Vagina (tissue), 2 donors: ENCODE data around the gene AP2M1. TPM values are rescaled to one million over a fixed set of nuclear protein-coding genes. Genes with fewer than 3 reads are reported as not detected.

Experiments
- DNase-seq, 2 donors: peaks; one replicate each; pipeline ENCODE4 v3.0.0-alpha.2; 2017; ENCODE audit errors: extremely low spot score in 2 of 2
- H3K27ac ChIP-seq: fragments of 200-600 bp; sonication (generic); one replicate; pipeline ENCODE4 v1.5.1; 2019
- H3K27me3 ChIP-seq: fragments of 200-600 bp; sonication (generic); one replicate; pipeline ENCODE4 v1.5.1; 2019
- H3K36me3 ChIP-seq, 2 donors: fragments of 200-600 bp; sonication (generic); one replicate each; pipeline ENCODE4 v1.5.1; 2017 to 2019
- H3K4me1 ChIP-seq: fragments of 200-600 bp; sonication (generic); one replicate; pipeline ENCODE4 v1.5.1; 2019
- H3K4me3 ChIP-seq, 2 donors: fragments of 200-600 bp; sonication (generic); 1 replicate in 1 of 2; 2 replicates in 1 of 2; pipeline ENCODE4 v1.5.1; 2016 to 2019
- H3K9me3 ChIP-seq: fragments of 200-600 bp; sonication (generic); one replicate; pipeline ENCODE4 v1.5.1; 2019
- POLR2A ChIP-seq, 2 donors: fragments of 450-650 bp; IDR thresholded peaks; one replicate each; pipeline ENCODE4 v1.6.1; 2017; ENCODE audit warnings: antibody characterized with exemption in 2 of 2, mild to moderate bottlenecking in 2 of 2, moderate library complexity in 2 of 2
- POLR2AphosphoS5 ChIP-seq, 2 donors: sonication (generic); formaldehyde crosslinking; IDR thresholded peaks; one replicate each; pipeline ENCODE4 v1.9.0; 2017; ENCODE audit warnings: antibody characterized with exemption in 2 of 2, mild to moderate bottlenecking in 2 of 2, low read depth in 1 of 2; ENCODE audit not compliant: insufficient read depth in 1 of 2
- intact Hi-C: fragments of 100-400 bp; cut with DNase I; formaldehyde crosslinking; loops from one replicate; pipeline ENCODE4 v1.15.1; 2023
- total RNA-seq: library from RNA; depleted of rRNA; stranded (reverse); fragments of >200 nt; gene quantifications from one replicate; pipeline ENCODE4 v1.2.3, GENCODE V29; 2016
- TF ChIP-seq, protein P1 (sequence below), 3 experiments: fragments of 450-650 bp in 2 of 3; fragments of 200-600 bp in 1 of 3; sonication (generic) in 1 of 3; IDR thresholded peaks; one replicate each; pipeline ENCODE4 v1.5.1; 2017 to 2019; ENCODE audit warnings: antibody characterized with exemption in 3 of 3, mild to moderate bottlenecking in 2 of 3, moderate library complexity in 2 of 3

AP2M1 gene
- total RNA-seq, 1 donor from 2014 or later, result 223 TPM

DNA sequence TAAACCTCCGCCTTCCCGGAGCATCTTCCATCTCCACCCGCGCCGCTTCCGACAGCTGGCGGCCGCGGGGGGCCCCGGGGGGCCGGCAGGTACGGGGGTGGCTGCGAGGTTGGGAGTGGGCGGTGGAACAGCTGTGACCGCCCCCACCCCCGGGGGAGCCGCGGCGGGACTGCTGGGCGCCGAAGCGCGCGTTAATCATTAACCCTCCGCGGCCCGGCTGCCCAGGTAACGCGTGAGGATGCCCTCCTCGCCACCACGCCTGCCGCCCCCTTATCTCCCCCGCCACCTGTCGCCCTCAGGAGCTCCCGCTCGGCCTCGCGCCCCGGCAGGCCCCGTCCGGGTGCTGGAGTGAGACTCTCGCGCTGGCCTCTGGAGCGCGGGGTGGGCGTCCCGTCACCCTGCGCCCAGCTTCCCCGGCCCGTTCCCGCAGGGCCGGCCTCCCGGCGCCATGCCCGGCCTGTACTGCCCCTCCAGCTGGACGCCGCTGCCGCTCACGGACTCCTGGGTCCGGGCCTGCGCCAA, 55.5 kb downstream of the AP2M1 start:
- Histone ChIP-seq H3K9me3 (no peaks in the 10 kb centered on the region), H3K27me3 (peaks cover 23% of the 10 kb centered on the region), H3K27ac (no peak overlapping the region), H3K4me3 (peak overlapping the region; percentile 44 to 47), H3K36me3 (no peaks in the 10 kb centered on the region), H3K4me1 (peaks cover 19% of the 10 kb centered on the region)
- no peak for DNase-seq
- TF ChIP-seq POLR2A (IDR thresholded peaks at IDR 0.05), result no peak
- TF ChIP-seq POLR2AphosphoS5 (IDR thresholded peaks at IDR 0.05; ENCODE audit: insufficient read depth in 1 of 2, low read depth in 1 of 2), result no peak
- TF ChIP-seq, protein P1, sequence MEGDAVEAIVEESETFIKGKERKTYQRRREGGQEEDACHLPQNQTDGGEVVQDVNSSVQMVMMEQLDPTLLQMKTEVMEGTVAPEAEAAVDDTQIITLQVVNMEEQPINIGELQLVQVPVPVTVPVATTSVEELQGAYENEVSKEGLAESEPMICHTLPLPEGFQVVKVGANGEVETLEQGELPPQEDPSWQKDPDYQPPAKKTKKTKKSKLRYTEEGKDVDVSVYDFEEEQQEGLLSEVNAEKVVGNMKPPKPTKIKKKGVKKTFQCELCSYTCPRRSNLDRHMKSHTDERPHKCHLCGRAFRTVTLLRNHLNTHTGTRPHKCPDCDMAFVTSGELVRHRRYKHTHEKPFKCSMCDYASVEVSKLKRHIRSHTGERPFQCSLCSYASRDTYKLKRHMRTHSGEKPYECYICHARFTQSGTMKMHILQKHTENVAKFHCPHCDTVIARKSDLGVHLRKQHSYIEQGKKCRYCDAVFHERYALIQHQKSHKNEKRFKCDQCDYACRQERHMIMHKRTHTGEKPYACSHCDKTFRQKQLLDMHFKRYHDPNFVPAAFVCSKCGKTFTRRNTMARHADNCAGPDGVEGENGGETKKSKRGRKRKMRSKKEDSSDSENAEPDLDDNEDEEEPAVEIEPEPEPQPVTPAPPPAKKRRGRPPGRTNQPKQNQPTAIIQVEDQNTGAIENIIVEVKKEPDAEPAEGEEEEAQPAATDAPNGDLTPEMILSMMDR (IDR thresholded peaks at IDR 0.05), result no peak
- intact Hi-C loops, result no loop called here

DNA sequence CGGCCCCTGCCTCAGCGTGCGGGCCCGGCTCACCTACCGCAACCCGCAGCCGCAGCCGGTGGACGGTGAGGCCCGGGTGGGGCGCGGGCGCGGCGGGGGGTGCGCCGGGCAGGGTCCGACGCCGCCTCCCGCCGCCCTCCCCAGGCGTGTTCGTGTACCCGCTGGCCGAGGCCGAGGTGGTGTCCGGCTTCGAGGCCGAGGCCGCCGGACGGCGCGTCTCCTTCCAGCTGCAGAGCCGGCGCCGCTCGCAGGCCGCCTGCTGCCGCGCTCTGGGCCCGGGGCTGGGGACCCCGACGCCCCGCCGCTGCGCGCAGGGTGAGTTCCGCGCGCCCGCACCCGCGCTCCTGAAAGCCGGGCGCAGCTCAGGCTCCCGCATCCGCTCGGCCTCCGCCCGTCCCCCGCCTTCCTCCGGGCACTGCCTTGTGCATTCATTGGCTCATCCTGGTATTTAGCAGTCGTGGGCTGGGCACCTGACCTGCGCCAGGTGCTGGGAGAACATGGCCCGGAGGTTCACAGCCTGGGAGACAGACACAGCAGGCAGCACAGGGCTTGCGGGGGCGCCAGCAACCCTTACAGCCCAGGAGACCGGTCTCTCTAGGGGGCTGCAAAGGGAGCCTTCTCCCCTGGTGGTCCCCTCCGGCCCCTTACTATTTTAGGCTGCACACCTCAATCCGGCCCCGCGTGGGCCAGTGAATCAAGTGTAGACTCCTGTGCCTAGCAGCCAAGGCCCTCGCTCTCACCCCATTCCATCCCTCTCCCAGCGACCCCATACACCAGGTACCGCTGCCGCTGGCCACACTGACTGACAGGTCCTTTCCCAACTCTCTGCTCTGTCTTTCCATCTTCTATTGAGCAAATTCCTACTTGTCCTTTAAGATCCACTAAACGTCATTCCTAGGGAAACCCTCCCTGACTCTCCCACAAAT, 56.2 kb downstream of the AP2M1 start:
- intact Hi-C loops, result no loop called here
- H3K4me3 ChIP-seq, result peak overlapping the region; percentile 44 to 47
- no peak overlapping the region for H3K27ac ChIP-seq
- TF ChIP-seq, protein P1 (IDR thresholded peaks at IDR 0.05), result no peak
- TF ChIP-seq POLR2A (IDR thresholded peaks at IDR 0.05), result no peak
- no peak for TF ChIP-seq POLR2AphosphoS5 (IDR thresholded peaks at IDR 0.05; ENCODE audit: insufficient read depth in 1 of 2, low read depth in 1 of 2)
- peaks cover 23% of the 10 kb centered on the region for H3K27me3 ChIP-seq
- H3K9me3 ChIP-seq, result no peaks in the 10 kb centered on the region
- no peak for DNase-seq
- no peaks in the 10 kb centered on the region for H3K36me3 ChIP-seq
- peaks cover 19% of the 10 kb centered on the region for H3K4me1 ChIP-seq

DNA sequence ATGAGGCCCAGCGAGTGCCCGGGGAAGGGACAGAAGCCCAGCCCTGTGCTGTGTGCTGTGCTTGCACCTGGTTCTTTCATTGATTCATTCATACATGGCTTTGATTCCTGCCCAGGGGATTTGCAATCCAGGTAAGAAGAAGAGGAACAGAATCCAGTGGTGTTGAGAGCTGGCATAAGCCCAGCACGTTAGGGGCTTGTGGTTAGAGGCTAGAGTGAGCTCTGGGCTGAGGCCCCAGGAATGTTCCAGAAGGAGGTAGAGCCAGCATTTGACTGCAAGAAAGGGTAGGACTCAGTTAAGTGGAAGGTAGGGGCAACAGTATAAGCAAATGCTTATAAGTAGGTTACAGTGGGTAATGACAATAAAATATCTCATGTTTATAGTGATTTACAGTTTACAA, 57.0 kb downstream of the AP2M1 start:
- no peak for TF ChIP-seq POLR2AphosphoS5 (IDR thresholded peaks at IDR 0.05; ENCODE audit: insufficient read depth in 1 of 2, low read depth in 1 of 2)
- TF ChIP-seq, protein P1 (IDR thresholded peaks at IDR 0.05), result no peak
- TF ChIP-seq POLR2A (IDR thresholded peaks at IDR 0.05), result no peak
- H3K4me3 ChIP-seq, result no peak overlapping the region
- intact Hi-C loops, result no loop called here
- no peak overlapping the region for H3K27ac ChIP-seq
- no peak for DNase-seq
- no peaks in the 10 kb centered on the region for H3K9me3 ChIP-seq
- peaks cover 19% of the 10 kb centered on the region for H3K4me1 ChIP-seq
- H3K36me3 ChIP-seq, result no peaks in the 10 kb centered on the region
- H3K27me3 ChIP-seq, result peaks cover 23% of the 10 kb centered on the region

DNA sequence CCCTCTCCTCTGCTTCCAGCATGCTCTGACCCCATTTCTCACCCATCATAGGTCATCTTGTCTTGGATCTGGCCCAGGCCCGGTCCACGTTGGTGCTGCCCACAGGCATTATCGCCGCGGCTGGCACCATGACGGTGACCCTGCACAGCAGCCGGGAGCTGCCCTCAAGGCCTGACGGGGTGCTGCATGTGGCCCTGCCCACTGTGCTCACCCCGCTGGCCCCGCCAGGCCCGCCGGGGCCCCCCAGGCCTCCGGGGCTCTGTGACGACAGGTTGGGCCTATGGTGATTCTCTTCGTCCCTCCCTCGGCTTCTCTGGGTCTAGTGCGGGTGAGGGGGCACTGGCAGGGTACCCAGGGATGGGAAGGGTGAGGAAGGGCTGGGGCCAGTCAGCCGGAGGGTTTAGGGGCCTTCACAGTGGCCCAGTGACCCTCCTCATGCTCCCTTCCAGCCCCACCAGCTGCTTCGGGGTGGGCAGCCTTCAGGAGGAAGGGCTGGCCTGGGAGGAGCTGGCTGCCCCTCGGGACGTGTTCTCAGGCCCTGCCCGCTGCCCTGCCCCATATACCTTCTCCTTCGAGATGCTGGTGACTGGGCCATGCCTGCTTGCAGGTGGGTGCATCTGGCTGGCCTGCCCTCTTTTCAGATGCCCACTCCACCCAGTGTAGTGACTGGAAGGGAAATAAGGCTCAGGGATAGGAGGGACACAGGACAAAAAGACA, 58.6 kb downstream of the AP2M1 start:
- Histone ChIP-seq H3K4me3 (no peak overlapping the region), H3K36me3 (no peaks in the 10 kb centered on the region), H3K27ac (no peak overlapping the region), H3K9me3 (no peaks in the 10 kb centered on the region), H3K4me1 (peaks cover 19% of the 10 kb centered on the region), H3K27me3 (peaks cover 23% of the 10 kb centered on the region)
- intact Hi-C loops, result no loop called here
- TF ChIP-seq POLR2A (IDR thresholded peaks at IDR 0.05), result no peak
- no peak for TF ChIP-seq POLR2AphosphoS5 (IDR thresholded peaks at IDR 0.05; ENCODE audit: insufficient read depth in 1 of 2, low read depth in 1 of 2)
- TF ChIP-seq, protein P1 (IDR thresholded peaks at IDR 0.05), result no peak
- DNase-seq, result no peak

Other genes starting within 250 kb of the AP2M1 start
- 67.5 TPM for gene ABCC5, start 157.0 kb upstream of the AP2M1 start, total RNA-seq
- not detected for gene HTR3D, start 143.1 kb upstream of the AP2M1 start, total RNA-seq
- gene HTR3C, start 121.8 kb upstream of the AP2M1 start, total RNA-seq, result not detected
- not detected for gene HTR3E, start 77.8 kb upstream of the AP2M1 start, total RNA-seq
- 30.2 TPM for gene EIF2B5, start 39.5 kb upstream of the AP2M1 start, total RNA-seq
- gene DVL3, start 19.5 kb upstream of the AP2M1 start, total RNA-seq, result 39.0 TPM
- gene ABCF3, start 11.3 kb downstream of the AP2M1 start, total RNA-seq, result 94.0 TPM
- 0.98 TPM for gene VWA5B2, start 54.7 kb downstream of the AP2M1 start, total RNA-seq
- gene ALG3, start 74.1 kb downstream of the AP2M1 start, total RNA-seq, result 58.2 TPM
- gene EEF1AKMT4, start 74.8 kb downstream of the AP2M1 start, total RNA-seq, result 5.6 TPM
- not detected for gene CAMK2N2, start 86.7 kb downstream of the AP2M1 start, total RNA-seq
- gene ECE2, start 101.2 kb downstream of the AP2M1 start, total RNA-seq, result 1.7 TPM
- 108 TPM for gene PSMD2, start 124.4 kb downstream of the AP2M1 start, total RNA-seq
- 207 TPM for gene EIF4G1, start 139.8 kb downstream of the AP2M1 start, total RNA-seq
- 28.5 TPM for gene FAM131A, start 162.7 kb downstream of the AP2M1 start, total RNA-seq
- gene CLCN2, start 186.8 kb downstream of the AP2M1 start, total RNA-seq, result 8.1 TPM
- 64.3 TPM for gene POLR2H, start 186.9 kb downstream of the AP2M1 start, total RNA-seq
- 0.74 TPM for gene THPO, start 203.4 kb downstream of the AP2M1 start, total RNA-seq
- 32.7 TPM for gene CHRD, start 205.2 kb downstream of the AP2M1 start, total RNA-seq